Thymus (tissue), 11 donors: ENCODE measurements around the gene HOXC11. TPM values are rescaled to one million over a fixed set of nuclear protein-coding genes. Genes with fewer than 3 reads are reported as not detected.

Experiments used
- DNase-seq, 9 donors: peaks; one replicate each; pipeline ENCODE4 v3.0.0-alpha.2; 2013; ENCODE audit warnings: low spot score in 9 of 9, low read depth in 6 of 9, missing footprints in 1 of 9
- H3K27ac ChIP-seq, 2 donors: one replicate each; pipeline ENCODE4 v1.5.1; 2013; ENCODE audit warnings: control low read depth in 1 of 2, low read depth in 1 of 2, low read length in 1 of 2, mild to moderate bottlenecking in 1 of 2, moderate library complexity in 1 of 2
- H3K27me3 ChIP-seq, 2 donors: one replicate each; pipeline ENCODE4 v1.5.1; 2013; ENCODE audit warnings: low read length in 1 of 2; ENCODE audit not compliant: control insufficient read depth in 2 of 2, insufficient read depth in 1 of 2
- H3K36me3 ChIP-seq, 2 donors: one replicate each; pipeline ENCODE4 v1.5.1; 2013; ENCODE audit warnings: low read length in 1 of 2, mild to moderate bottlenecking in 1 of 2, moderate library complexity in 1 of 2; ENCODE audit not compliant: control insufficient read depth in 2 of 2, insufficient read depth in 2 of 2
- H3K4me1 ChIP-seq, 2 donors: one replicate each; pipeline ENCODE4 v1.5.1; 2013; ENCODE audit warnings: low read length in 2 of 2; ENCODE audit not compliant: control insufficient read depth in 2 of 2, insufficient read depth in 2 of 2
- H3K4me3 ChIP-seq, 2 donors: one replicate each; pipeline ENCODE4 v1.5.1; 2013; ENCODE audit warnings: low read length in 2 of 2, control low read depth in 1 of 2, mild to moderate bottlenecking in 1 of 2
- H3K9me3 ChIP-seq, 2 donors: one replicate each; pipeline ENCODE4 v1.5.1; 2013; ENCODE audit warnings: low read length in 1 of 2, mild to moderate bottlenecking in 1 of 2; ENCODE audit not compliant: control insufficient read depth in 2 of 2, insufficient read depth in 1 of 2
- WGBS: extraction: QIAGEN DNeasy Blood & Tissue Kit; methylation state at CpG from one replicate; pipeline ENCODE4 v1.1.7; 2013; 5-methylcytosine and 5-hydroxymethylcytosine counted together
- polyA plus RNA-seq: library from polyadenylated mRNA; stranded (reverse); fragments of 200-250 nt; gene quantifications from one replicate; pipeline ENCODE4 v1.2.3, GENCODE V29; 2013
- total RNA-seq: library from RNA; stranded (reverse); fragments of 120-200 nt; gene quantifications from one replicate; pipeline ENCODE4 v1.2.4, GENCODE V29; 2013
- donor health status: healthy.

HOXC11 gene
- total and polyA plus RNA-seq, 2 donors = 0.21 TPM; not detected in 1

DNA sequence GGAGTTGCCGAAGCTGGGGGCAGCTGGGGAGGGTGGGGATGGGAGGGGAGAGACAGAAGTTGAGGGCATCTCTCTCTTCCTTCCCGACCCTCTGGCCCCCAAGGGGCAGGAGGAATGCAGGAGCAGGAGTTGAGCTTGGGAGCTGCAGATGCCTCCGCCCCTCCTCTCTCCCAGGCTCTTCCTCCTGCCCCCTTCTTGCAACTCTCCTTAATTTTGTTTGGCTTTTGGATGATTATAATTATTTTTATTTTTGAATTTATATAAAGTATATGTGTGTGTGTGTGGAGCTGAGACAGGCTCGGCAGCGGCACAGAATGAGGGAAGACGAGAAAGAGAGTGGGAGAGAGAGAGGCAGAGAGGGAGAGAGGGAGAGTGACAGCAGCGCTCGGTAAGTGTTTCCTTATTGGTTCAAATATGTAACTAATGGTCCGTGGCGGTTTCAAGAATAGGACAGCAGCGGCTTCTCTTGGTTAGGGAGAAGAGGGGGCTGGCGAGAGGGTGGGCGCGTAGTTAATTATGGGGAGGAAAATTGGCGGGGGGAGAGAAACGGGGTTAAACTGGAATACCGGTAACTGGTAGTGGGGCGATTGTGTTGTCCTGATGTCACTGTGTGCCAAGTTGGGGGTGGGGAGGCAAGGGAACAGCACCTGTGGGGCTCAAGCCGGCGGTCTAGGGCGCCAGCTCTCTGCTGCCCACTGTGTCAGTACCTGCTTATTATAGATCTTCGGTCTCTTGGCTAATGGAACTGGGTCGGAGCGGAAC is 44.3 kb downstream of the HOXC11 start:
- Histone ChIP-seq H3K27ac (no peak overlapping the region), H3K9me3 (peaks cover 0 to 16% of the 10 kb centered on the region in 2 donors), H3K4me1 (peaks cover 3 to 23% of the 10 kb centered on the region in 2 donors), H3K4me3 (peak overlapping the region; percentile 32 to 49), H3K36me3 (no peaks in the 10 kb centered on the region), H3K27me3 (peaks cover 89 to 100% of the 10 kb centered on the region in 2 donors)
- DNase-seq = no peak
- 5% methylated on average over 24 of the region's 24 CpGs for WGBS

- WGBS = 3% methylated on average over 34 of the region's 34 CpGs
- no peak overlapping the region for H3K27ac ChIP-seq
- peaks cover 0 to 16% of the 10 kb centered on the region in 2 donors for H3K9me3 ChIP-seq
- peaks cover 3 to 23% of the 10 kb centered on the region in 2 donors for H3K4me1 ChIP-seq
- H3K27me3 ChIP-seq = peaks cover 90 to 100% of the 10 kb centered on the region in 2 donors
- peak overlapping the region; percentile 32 to 49 for H3K4me3 ChIP-seq
- H3K36me3 ChIP-seq = no peaks in the 10 kb centered on the region
- peak in 7 of 9 donors; percentile 30 to 79 (median 55) for DNase-seq
Measured at GRCh38 chr12:54017878-54018467, 45.0 kb downstream of the HOXC11 start.

DNA sequence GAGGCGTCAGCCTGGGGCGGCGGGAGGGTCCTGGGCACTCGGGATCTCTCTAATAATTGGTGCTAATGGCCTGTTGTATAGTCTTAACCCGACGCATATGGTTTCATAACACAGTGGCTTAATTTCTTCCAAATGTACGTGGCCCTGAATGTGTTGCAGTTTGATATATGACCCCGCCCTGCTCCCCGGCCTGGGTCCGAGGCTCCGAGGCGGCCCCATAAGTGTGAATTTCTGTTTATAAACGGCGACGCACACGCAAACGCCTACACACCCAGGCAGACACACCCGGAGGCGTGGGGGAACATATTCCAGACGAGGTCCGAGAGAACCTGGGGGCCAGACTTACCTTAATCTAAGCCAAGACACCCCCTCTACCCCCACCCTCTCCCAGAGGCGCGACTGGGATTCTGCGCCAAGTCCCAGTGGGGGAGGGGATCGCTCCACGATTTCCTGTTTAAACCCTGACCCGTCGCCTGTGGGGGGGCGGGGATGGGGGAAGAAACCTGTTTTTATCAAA is 45.6 kb downstream of the HOXC11 start:
- peaks cover 0 to 16% of the 10 kb centered on the region in 2 donors for H3K9me3 ChIP-seq
- peaks cover 3 to 23% of the 10 kb centered on the region in 2 donors for H3K4me1 ChIP-seq
- no peaks in the 10 kb centered on the region for H3K36me3 ChIP-seq
- WGBS = 24% methylated on average over 29 of the region's 29 CpGs
- peaks cover 91 to 100% of the 10 kb centered on the region in 2 donors for H3K27me3 ChIP-seq
- H3K27ac ChIP-seq = no peak overlapping the region
- no peak for DNase-seq
- H3K4me3 ChIP-seq = peak overlapping the region; percentile 32 to 49

DNA sequence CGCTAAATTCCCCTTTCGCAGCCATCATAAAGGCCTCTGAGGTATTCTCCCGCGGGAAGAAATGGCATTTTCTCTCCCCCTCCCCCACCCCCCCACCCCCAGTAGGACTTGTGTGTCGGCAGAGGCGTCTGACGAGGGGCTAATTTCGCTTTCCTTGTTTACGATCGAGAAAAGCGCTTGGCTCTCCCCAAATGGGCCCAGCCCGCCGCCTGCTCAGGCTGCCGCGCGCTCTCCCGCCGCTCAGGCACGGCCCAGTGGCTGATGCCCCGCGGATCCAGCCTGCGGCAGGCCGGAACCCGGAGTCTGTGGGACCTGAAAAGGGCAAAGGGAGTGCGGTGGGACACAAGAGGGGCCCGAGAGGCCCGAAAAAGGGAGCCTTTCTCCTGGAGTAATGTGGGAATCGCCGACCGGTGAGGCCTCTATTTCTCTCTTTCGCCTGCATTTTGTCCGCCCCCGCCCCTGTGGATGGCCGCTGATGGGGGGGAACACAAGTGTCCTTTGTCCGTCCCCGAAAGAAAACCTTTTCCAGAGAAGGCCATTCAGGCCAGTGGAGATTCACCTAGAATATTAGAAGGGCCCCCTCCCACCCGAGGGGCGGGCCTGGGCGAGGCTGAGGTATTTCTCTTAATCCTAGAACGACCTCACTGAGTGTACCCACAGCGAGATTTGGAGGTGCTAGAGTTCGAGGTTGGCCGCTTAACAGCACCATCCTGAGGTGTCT is 46.3 kb downstream of the HOXC11 start:
- WGBS = 18% methylated on average over 43 of the region's 43 CpGs
- peak overlapping the region in 1 of 2 donors; percentile 15 for H3K4me3 ChIP-seq

GRCh38 chr12:54019924-54020590 is 47.1 kb downstream of the HOXC11 start:
- 32% methylated on average over 10 of the region's 10 CpGs for WGBS
- no peak overlapping the region for H3K4me3 ChIP-seq

More for the DNA sequence above, 46.3 kb downstream of the HOXC11 start:
- Histone ChIP-seq H3K9me3 (peaks cover 0 to 16% of the 10 kb centered on the region in 2 donors), H3K4me1 (peaks cover 3 to 23% of the 10 kb centered on the region in 2 donors), H3K27ac (no peak overlapping the region), H3K27me3 (peaks cover 95 to 100% of the 10 kb centered on the region in 2 donors), H3K36me3 (no peaks in the 10 kb centered on the region)
- no peak for DNase-seq

DNA sequence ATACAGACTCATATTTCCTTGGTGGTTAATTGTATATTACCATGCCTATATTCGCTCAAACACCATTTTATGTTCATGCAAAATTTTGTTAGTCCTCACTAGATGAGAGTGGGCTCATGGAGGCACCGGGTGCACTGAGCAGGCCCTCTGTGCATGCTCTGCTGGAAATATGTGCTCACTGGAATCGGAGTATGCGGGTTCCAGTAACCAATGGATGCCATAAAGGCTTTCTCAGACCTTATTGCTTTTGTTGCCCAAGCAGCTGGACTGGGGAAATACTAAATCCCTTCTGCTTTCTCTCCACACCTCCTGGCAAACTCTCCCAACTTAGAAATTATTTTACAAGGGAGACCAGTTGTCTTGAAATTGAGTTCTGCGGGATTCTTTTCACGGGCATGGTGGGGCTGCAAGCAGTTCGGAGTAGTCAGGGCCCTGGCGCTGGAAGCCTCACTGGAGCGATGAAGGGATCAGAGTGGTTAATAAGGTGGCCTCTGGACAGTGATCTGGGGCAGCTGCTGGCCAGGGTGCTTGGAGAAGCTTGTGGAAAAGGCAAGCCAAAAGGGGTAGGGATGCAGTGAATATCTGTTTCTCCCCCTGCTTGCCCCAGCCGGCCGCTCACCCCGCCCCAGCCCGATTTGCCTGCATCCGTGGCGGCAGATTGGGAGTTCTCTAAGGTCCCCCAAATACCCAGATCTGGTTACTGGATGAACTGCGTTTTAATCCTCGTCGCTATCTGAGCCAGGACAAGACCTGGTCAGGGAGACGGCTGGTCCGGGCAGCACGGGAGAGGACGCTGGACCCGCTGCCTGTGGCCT is 47.9 kb downstream of the HOXC11 start:
- no peaks in the 10 kb centered on the region for H3K36me3 ChIP-seq
- H3K27ac ChIP-seq = peak overlapping the region in 1 of 2 donors; percentile 45
- peaks cover 0 to 16% of the 10 kb centered on the region in 2 donors for H3K9me3 ChIP-seq
- DNase-seq = no peak
- H3K4me1 ChIP-seq = peaks cover 3 to 23% of the 10 kb centered on the region in 2 donors
- no peak overlapping the region for H3K4me3 ChIP-seq
- peaks cover 92 to 100% of the 10 kb centered on the region in 2 donors for H3K27me3 ChIP-seq
- WGBS = 45% methylated on average over 23 of the region's 23 CpGs

More at GRCh38 chr12:54019924-54020590, 47.1 kb downstream of the HOXC11 start:
- peaks cover 0 to 16% of the 10 kb centered on the region in 2 donors for H3K9me3 ChIP-seq
- no peaks in the 10 kb centered on the region for H3K36me3 ChIP-seq
- peaks cover 3 to 23% of the 10 kb centered on the region in 2 donors for H3K4me1 ChIP-seq
- peaks cover 93 to 100% of the 10 kb centered on the region in 2 donors for H3K27me3 ChIP-seq
- no peak for DNase-seq
- no peak overlapping the region for H3K27ac ChIP-seq

GRCh38 chr12:54021432-54022013 is 48.6 kb downstream of the HOXC11 start:
- H3K4me3 ChIP-seq = no peak overlapping the region

More at GRCh38 chr12:54021432-54022013, 48.6 kb downstream of the HOXC11 start:
- Histone ChIP-seq H3K27ac (peak overlapping the region in 1 of 2 donors; percentile 45), H3K9me3 (peaks cover 0 to 16% of the 10 kb centered on the region in 2 donors), H3K27me3 (peaks cover 92 to 100% of the 10 kb centered on the region in 2 donors), H3K4me1 (peaks cover 3 to 23% of the 10 kb centered on the region in 2 donors), H3K36me3 (no peaks in the 10 kb centered on the region)
- 27% methylated on average over 16 of the region's 16 CpGs for WGBS
- DNase-seq = peak in 1 of 9 donors; percentile 30
